ENCODE measurements around the gene RABGAP1L.
A peak's percentile ranks its signal among the peaks of the same experiment; 100 is the strongest.

The RABGAP1L gene

DNA sequence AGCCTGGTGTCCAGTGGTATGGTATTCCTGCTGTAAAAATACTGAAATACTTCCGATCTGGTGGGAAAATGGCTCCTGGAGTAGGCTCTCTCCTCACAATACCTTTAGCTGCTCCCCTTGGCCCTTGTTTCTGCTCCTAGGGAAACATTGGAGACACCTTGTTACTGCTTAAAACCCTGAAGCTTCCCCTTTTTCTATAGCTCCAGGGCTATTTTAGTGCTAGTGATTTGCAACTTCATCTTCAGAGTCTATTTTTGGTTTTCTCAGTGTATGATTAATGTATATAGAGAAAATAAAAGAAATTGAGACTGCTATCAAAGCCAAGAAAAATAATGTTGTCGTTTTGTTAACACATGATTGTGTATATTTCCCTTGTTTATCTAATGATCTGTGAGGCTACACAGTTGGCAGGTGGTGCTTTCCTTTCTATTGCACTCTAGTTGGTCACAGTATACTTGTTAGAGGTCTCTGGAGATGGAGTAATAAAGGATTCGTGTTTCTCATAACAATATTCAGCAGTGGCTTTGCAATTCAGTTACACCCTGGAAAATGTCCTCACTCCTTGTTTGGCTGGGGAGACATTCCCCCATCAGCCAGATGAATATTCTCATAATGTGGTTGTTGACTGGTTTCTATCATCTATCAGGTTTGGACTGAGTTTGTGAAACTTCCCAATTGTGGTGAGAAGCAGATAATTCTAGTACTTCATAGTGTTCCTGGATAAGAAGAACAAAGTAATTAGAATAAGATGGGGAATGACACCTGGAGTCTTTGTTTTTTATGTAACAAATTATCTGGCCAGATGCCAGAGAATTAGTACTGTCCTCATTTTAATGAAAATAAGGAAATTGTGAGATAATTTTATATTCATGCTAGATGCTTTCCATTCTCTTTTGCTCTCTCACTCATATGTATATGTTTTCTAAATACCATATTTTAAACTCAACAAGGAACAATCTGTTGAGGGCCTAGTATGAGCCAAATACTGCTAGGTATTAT lies 795.6 kb downstream of the RABGAP1L start:
- no peak for DNase-seq (ENCODE audit: low read depth in 1 of 2, low spot score in 1 of 2)
- TF ChIP-seq JUND (IDR thresholded peaks at IDR 0.05; ENCODE audit: low read depth) = no peak
- in situ Hi-C loops (cut with HindIII; ENCODE audit: low pct_unique_long_range_greater_than_20kb, low sequenced_read_pairs) = no loop called here

DNA sequence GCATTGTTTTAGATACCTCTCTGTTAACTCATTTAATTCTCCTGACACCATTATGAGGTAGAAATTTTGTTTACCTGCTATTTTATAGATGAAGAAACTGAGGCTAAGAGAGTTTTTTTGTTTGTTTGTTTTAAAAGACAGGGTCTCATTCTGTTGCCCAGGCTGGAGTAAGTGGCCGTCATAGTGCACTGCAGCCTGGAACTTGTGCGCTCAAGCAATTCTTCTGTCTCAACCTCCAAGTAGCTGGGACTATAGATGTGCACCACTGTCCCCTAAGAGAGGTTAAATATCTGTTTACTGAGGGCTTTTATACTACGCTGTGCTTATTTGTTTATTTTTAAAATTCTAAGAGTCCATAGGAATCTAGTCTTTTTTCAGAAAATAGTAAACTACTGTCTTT lies 796.8 kb downstream of the RABGAP1L start:
- in situ Hi-C loops (cut with HindIII; ENCODE audit: low pct_unique_long_range_greater_than_20kb, low sequenced_read_pairs) = no loop called here
- TF ChIP-seq JUND (IDR thresholded peaks at IDR 0.05; ENCODE audit: low read depth) = no peak
- no peak for DNase-seq (ENCODE audit: low read depth in 1 of 2, low spot score in 1 of 2)

GRCh38 chr1:174956976-174957375 lies 797.7 kb downstream of the RABGAP1L start:
- in situ Hi-C loops (cut with HindIII; ENCODE audit: low pct_unique_long_range_greater_than_20kb, low sequenced_read_pairs) = no loop called here
- no peak for TF ChIP-seq JUND (IDR thresholded peaks at IDR 0.05; ENCODE audit: low read depth)
- DNase-seq (ENCODE audit: low read depth in 1 of 2, low spot score in 1 of 2) = no peak

DNA sequence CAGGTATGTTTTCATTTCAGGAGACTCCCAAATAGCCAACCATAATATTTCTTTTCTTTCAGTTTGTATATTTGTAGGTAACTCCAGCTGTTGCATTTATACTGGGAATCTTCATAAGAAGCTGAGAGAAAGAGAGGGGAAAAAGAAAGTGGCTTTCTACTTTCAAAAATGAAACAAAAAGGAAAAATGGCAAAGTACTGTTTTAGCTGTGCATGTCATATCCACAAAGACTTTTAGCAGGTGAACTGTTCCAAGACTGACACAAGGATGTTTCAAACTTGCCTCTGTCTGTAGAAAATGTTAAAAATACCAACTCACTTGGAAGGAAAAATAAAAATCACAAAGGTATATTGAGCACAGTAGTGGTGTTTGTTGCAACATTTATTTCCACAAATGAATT lies 798.5 kb downstream of the RABGAP1L start:
- in situ Hi-C loops (cut with HindIII; ENCODE audit: low pct_unique_long_range_greater_than_20kb, low sequenced_read_pairs) = no loop called here
- no peak for TF ChIP-seq JUND (IDR thresholded peaks at IDR 0.05; ENCODE audit: low read depth)
- no peak for DNase-seq (ENCODE audit: low read depth in 1 of 2, low spot score in 1 of 2)

DNA sequence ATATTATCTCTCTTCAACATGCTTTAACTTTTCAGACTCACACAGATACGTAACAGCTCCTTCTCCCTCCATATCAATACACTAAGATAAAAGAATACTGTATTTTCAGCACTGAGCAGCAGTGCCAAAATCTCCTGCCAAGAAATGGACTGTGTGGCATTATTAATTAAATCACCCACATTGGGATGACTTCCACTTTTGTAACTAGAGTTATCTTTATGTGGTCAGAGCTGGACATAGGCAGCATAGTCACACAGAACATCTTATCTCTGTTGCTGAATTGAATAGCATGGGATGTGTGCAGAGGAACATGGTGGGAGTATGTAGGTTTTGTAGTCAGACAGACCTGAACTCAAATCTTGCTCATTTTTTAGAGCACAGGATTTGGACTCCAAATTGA lies 799.1 kb downstream of the RABGAP1L start:
- in situ Hi-C loops (cut with HindIII; ENCODE audit: low pct_unique_long_range_greater_than_20kb, low sequenced_read_pairs) = no loop called here
- DNase-seq (ENCODE audit: low read depth in 1 of 2, low spot score in 1 of 2) = no peak
- TF ChIP-seq JUND (IDR thresholded peaks at IDR 0.05; ENCODE audit: low read depth) = no peak

DNA sequence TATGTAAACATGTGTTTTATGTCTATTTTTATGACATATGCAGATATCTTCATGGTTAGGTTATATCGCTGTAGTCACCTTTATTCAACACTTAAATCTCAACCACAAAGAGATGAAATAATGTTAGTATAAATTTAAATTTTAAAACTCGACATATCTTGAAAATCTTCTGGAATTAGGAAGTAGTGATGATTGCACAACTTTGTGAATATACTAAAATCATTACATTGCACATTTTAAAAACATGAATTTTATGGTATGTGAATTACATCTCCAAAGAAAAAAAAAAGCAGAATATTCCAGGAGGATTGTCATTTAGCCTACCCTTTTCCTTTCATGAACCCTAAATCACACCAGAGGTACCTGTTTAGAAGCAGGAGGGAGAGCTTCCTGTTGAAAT lies 801.0 kb downstream of the RABGAP1L start:
- in situ Hi-C loops (cut with HindIII; ENCODE audit: low pct_unique_long_range_greater_than_20kb, low sequenced_read_pairs) = no loop called here
- DNase-seq (ENCODE audit: low read depth in 1 of 2, low spot score in 1 of 2) = no peak
- no peak for TF ChIP-seq JUND (IDR thresholded peaks at IDR 0.05; ENCODE audit: low read depth)

DNA sequence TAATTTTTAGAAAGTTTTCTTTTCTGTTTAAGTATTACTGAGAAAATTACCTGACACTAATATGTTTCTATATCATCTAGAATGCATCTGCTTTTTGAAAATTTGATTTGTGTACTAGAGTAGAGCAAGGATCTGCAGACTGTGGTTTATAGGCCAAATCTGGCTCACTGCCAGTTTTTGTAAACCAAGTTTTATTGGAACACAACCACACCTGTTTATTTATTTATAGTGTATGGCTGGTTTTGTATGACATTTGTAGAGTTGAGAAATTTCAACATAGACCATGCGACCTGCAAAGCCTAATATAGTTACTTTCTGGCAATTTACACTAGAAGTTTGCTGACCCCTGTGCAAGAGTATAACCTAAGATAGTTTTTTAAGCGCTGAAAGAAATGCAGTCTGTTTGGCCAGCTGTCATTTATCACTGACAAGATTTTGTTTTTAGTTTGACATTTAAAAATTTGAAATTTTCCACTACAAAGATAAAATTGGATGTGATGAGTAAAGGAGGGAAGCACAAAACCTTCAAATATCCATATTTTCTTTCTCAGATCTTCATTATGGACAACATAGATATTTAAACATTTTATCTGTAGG lies 804.3 kb downstream of the RABGAP1L start:
- no peak for TF ChIP-seq JUND (IDR thresholded peaks at IDR 0.05; ENCODE audit: low read depth)
- in situ Hi-C loops (cut with HindIII; ENCODE audit: low pct_unique_long_range_greater_than_20kb, low sequenced_read_pairs) = no loop called here
- DNase-seq (ENCODE audit: low read depth in 1 of 2, low spot score in 1 of 2) = peak in 1 of 2 experiments; percentile 62

DNA sequence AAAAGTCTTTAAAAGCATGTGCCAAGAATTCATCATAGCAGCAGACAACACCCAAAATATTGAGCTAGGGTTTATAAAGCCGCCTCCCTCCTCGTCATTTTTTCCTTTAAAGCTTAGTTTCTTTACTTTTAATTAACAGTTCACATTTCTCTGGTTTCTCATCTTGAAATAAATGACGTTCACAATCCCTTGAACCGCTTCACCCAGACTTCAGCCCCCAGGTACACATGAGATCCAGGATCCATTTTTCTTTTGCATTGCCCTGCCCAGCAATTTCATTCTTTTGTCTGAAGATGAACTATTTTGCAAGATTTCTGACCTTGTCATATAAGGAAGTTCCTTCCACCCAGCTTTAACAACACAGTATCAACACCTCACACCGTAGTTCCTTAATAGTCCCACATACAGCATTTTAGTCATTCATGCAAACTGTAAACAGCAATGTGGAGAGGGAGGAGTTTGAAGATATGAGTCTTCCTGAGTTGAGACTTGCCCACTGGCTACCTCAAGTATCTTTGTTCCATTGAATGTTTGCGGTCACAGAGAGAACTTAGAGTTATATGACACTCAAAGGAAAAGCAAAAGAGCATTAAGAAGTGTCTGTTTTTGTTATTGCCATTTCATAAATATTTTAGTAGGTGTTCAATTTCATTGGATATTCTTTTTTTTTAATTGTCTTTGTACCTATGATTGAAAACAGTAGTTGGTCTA lies 805.1 kb downstream of the RABGAP1L start:
- peak in 1 of 2 experiments; percentile 53 for DNase-seq (ENCODE audit: low read depth in 1 of 2, low spot score in 1 of 2)
- in situ Hi-C loops (cut with HindIII; ENCODE audit: low pct_unique_long_range_greater_than_20kb, low sequenced_read_pairs) = no loop called here
- no peak for TF ChIP-seq JUND (IDR thresholded peaks at IDR 0.05; ENCODE audit: low read depth)

DNA sequence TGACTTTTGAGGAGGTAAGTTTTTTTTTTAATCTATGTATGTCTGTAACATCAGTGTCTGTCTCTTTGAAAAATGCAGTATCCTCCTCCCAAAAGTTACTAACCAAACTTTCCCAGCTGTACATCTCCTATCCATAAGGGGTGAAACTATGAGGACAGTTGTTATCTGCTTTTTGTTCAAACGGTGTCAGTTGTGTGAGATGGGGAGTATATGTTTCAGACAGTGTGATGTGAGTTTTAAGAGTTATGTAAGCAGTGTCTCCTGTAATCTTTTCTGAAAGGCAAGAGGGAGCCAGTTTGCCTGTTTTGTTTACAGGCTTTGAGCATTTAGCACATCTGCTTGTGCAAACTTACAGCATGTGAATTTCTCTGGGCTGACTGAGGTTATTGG lies 805.6 kb downstream of the RABGAP1L start:
- in situ Hi-C loops (cut with HindIII; ENCODE audit: low pct_unique_long_range_greater_than_20kb, low sequenced_read_pairs) = no loop called here
- DNase-seq (ENCODE audit: low read depth in 1 of 2, low spot score in 1 of 2) = peak in 1 of 2 experiments; percentile 32
- TF ChIP-seq JUND (IDR thresholded peaks at IDR 0.05; ENCODE audit: low read depth) = no peak

DNA sequence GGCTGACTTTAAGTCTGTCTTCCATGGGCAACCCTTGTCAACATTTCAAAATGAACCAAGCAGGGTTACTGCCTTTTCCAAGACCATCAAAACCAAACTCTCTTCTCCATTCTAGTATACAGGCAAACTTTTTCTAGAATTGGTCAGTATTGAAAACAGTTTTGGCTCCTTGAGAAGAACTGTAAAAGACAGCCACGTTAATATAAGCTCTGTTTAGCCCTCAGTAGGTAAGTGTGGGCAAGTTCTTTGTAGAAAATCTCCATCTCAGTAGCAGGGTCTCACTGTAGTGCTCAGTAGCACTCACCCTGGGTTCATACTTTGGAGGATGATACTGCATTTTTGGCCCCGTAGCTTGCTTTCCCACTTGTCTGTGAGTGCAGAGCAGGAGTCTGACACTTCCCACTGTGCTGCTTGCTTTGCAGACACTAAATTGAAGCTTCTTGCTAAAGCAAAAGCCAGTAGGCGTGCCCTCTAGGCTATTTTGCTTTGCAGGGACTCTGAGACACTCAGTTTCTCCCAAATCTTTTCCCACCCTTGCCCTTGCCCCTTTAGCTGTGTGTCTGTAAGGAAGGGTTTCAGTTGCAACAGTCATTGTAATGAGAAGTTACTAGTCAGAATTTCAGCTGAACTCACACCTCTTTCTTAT lies 806.2 kb downstream of the RABGAP1L start:
- DNase-seq (ENCODE audit: low read depth in 1 of 2, low spot score in 1 of 2) = peak in 1 of 2 experiments; percentile 23
- TF ChIP-seq JUND (IDR thresholded peaks at IDR 0.05; ENCODE audit: low read depth) = no peak
- in situ Hi-C loops (cut with HindIII; ENCODE audit: low pct_unique_long_range_greater_than_20kb, low sequenced_read_pairs) = no loop called here

- peak; percentile 19 to 90 for DNase-seq (ENCODE audit: low read depth in 1 of 2, low spot score in 1 of 2)
- in situ Hi-C loops (cut with HindIII; ENCODE audit: low pct_unique_long_range_greater_than_20kb, low sequenced_read_pairs) = no loop called here
- TF ChIP-seq JUND (IDR thresholded peaks at IDR 0.05; ENCODE audit: low read depth) = no peak; the same call in 1 of the 2 replicates
Measured at GRCh38 chr1:174966008-174966572, 806.8 kb downstream of the RABGAP1L start.
